Measurements from ENCODE around the gene FAM107A.

Gene FAM107A

GRCh38 chr3:58520403-58521335, 56.5 kb downstream of the FAM107A start:
- no peaks in the 10 kb centered on the region for H3K9me3 ChIP-seq (ENCODE audit: control insufficient read depth, low read depth, low read length)
- H3K36me3 ChIP-seq (ENCODE audit: control insufficient read depth, low read depth, low read length) = no peaks in the 10 kb centered on the region
- no peak overlapping the region for H3K9ac ChIP-seq (ENCODE audit: low read length)
- peaks cover 16% of the 10 kb centered on the region for H3K4me1 ChIP-seq (ENCODE audit: control insufficient read depth, low read depth, low read length)
- H3K4me3 ChIP-seq (ENCODE audit: low read length) = no peak overlapping the region
- H3K27ac ChIP-seq (ENCODE audit: low read length) = no peak overlapping the region
- no peaks in the 10 kb centered on the region for H3K27me3 ChIP-seq (ENCODE audit: control insufficient read depth, insufficient read depth, low read length)

GRCh38 chr3:58519668-58520402, 57.4 kb downstream of the FAM107A start:
- Histone ChIP-seq H3K9ac (ENCODE audit: low read length) (no peak overlapping the region), H3K4me3 (ENCODE audit: low read length) (no peak overlapping the region), H3K9me3 (ENCODE audit: control insufficient read depth, low read depth, low read length) (no peaks in the 10 kb centered on the region), H3K36me3 (ENCODE audit: control insufficient read depth, low read depth, low read length) (no peaks in the 10 kb centered on the region), H3K27ac (ENCODE audit: low read length) (no peak overlapping the region), H3K4me1 (ENCODE audit: control insufficient read depth, low read depth, low read length) (peaks cover 16% of the 10 kb centered on the region), H3K27me3 (ENCODE audit: control insufficient read depth, insufficient read depth, low read length) (no peaks in the 10 kb centered on the region)

- peaks cover 16% of the 10 kb centered on the region for H3K4me1 ChIP-seq (ENCODE audit: control insufficient read depth, low read depth, low read length)
- no peaks in the 10 kb centered on the region for H3K36me3 ChIP-seq (ENCODE audit: control insufficient read depth, low read depth, low read length)
- H3K4me3 ChIP-seq (ENCODE audit: low read length) = no peak overlapping the region
- H3K27ac ChIP-seq (ENCODE audit: low read length) = no peak overlapping the region
- H3K27me3 ChIP-seq (ENCODE audit: control insufficient read depth, insufficient read depth, low read length) = no peaks in the 10 kb centered on the region
- H3K9ac ChIP-seq (ENCODE audit: low read length) = no peak overlapping the region
- H3K9me3 ChIP-seq (ENCODE audit: control insufficient read depth, low read depth, low read length) = no peaks in the 10 kb centered on the region
Measured at GRCh38 chr3:58518291-58518789, 58.9 kb downstream of the FAM107A start.

- peaks cover 4% of the 10 kb centered on the region for H3K4me1 ChIP-seq (ENCODE audit: control insufficient read depth, low read depth, low read length)
- H3K27ac ChIP-seq (ENCODE audit: low read length) = no peak overlapping the region
- no peak overlapping the region for H3K9ac ChIP-seq (ENCODE audit: low read length)
- H3K36me3 ChIP-seq (ENCODE audit: control insufficient read depth, low read depth, low read length) = no peaks in the 10 kb centered on the region
- no peak overlapping the region for H3K4me3 ChIP-seq (ENCODE audit: low read length)
- H3K9me3 ChIP-seq (ENCODE audit: control insufficient read depth, low read depth, low read length) = no peaks in the 10 kb centered on the region
- no peaks in the 10 kb centered on the region for H3K27me3 ChIP-seq (ENCODE audit: control insufficient read depth, insufficient read depth, low read length)
Measured at GRCh38 chr3:58514405-58514804, 62.8 kb downstream of the FAM107A start.

Measured in iPS-18a (cell line).